ENCODE measurements around the gene DCC.

DNA sequence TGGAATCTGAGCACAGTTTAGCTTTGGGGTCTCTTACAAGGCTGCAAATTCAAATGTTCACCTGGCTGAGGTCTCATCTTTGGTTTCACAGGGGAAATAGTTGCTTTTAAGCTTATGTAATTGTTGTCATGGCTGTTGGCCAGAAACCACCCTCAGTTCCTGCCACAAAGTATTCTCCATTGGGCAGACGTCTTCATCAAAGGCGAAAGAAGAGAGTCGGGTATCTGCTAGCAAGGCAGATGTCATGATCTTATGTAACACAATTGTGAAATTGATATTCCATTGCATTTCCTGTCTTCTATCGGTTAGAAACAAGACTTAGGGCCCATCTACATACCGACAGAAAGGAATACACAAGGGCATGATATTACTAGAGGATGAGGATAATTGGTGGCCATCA, 1068.3 kb downstream of the DCC start:
- TF ChIP-seq, protein P1, sequence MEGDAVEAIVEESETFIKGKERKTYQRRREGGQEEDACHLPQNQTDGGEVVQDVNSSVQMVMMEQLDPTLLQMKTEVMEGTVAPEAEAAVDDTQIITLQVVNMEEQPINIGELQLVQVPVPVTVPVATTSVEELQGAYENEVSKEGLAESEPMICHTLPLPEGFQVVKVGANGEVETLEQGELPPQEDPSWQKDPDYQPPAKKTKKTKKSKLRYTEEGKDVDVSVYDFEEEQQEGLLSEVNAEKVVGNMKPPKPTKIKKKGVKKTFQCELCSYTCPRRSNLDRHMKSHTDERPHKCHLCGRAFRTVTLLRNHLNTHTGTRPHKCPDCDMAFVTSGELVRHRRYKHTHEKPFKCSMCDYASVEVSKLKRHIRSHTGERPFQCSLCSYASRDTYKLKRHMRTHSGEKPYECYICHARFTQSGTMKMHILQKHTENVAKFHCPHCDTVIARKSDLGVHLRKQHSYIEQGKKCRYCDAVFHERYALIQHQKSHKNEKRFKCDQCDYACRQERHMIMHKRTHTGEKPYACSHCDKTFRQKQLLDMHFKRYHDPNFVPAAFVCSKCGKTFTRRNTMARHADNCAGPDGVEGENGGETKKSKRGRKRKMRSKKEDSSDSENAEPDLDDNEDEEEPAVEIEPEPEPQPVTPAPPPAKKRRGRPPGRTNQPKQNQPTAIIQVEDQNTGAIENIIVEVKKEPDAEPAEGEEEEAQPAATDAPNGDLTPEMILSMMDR (IDR thresholded peaks at IDR 0.05) = no peak
- no peak for TF ChIP-seq EZH2 (IDR thresholded peaks at IDR 0.05; ENCODE audit: borderline replicate concordance, insufficient read depth, low read depth, low read length, poor library complexity, severe bottlenecking)

Data from B cell (primary cell).